SK-N-SH treated with all-trans-retinoic acid at 6 μM for 48 hours (cell line): ENCODE measurements around the gene PPP1R8.
"Not testable (repeated sequence)": the region's sequence is repeated elsewhere in the genome, so short reads cannot be mapped to it uniquely, and the experiment has no call there.

Experiments
- ATAC-seq: fragments of 200-7000 bp; cut with Tn5 transposase; 3 replicates; pipeline ENCODE4 v1.9.1; 2020; ENCODE audit warnings: mild to moderate bottlenecking, moderate library complexity
- ARNTL ChIP-seq: fragments of 450-650 bp; formaldehyde crosslinking; IDR thresholded peaks from 2 replicates; pipeline ENCODE4 v1.5.0; 2020; ENCODE audit warnings: low read depth, mild to moderate bottlenecking, moderate library complexity, borderline replicate concordance
- BACH2 ChIP-seq: fragments of 250-450 bp; sonication (Bioruptor Pico); IDR thresholded peaks from 2 replicates; pipeline ENCODE4 v1.9.0; 2021; ENCODE audit warnings: mild to moderate bottlenecking, borderline replicate concordance
- CSDC2 ChIP-seq: fragments of 250-450 bp; sonication (Bioruptor Pico); IDR thresholded peaks from 2 replicates; pipeline ENCODE4 v1.5.0; 2020; ENCODE audit warnings: mild to moderate bottlenecking, moderate library complexity
- ISL1 ChIP-seq: fragments of 250-450 bp; sonication (Bioruptor Pico); IDR thresholded peaks from 2 replicates; pipeline ENCODE4 v2.1.2; 2022; ENCODE audit warnings: mild to moderate bottlenecking, moderate library complexity
- OSR1 ChIP-seq: fragments of 250-450 bp; sonication (Bioruptor Pico); IDR thresholded peaks from 2 replicates; pipeline ENCODE4 v1.8.0; 2022; ENCODE audit warnings: moderate library complexity, mild to moderate bottlenecking, inconsistent platforms
- PATZ1 ChIP-seq: fragments of 250-450 bp; sonication (Bioruptor Pico); IDR thresholded peaks from 2 replicates; pipeline ENCODE4 v1.8.0; 2020; ENCODE audit warnings: mild to moderate bottlenecking, moderate library complexity, borderline replicate concordance
- PPARA ChIP-seq: fragments of 250-450 bp; sonication (Bioruptor Pico); IDR thresholded peaks from 2 replicates; pipeline ENCODE4 v1.5.0; 2020; ENCODE audit warnings: mild to moderate bottlenecking, borderline replicate concordance
- RARB ChIP-seq: fragments of 250-450 bp; sonication (Bioruptor Pico); IDR thresholded peaks from 2 replicates; pipeline ENCODE4 v1.8.0; 2021; ENCODE audit warnings: mild to moderate bottlenecking, moderate library complexity
- SNAI2 ChIP-seq: fragments of 250-450 bp; sonication (Bioruptor Pico); IDR thresholded peaks from 2 replicates; pipeline ENCODE4 v1.5.0; 2020; ENCODE audit warnings: mild to moderate bottlenecking, moderate library complexity
- TCF4 ChIP-seq: fragments of 250-450 bp; sonication (Bioruptor Pico); IDR thresholded peaks from 2 replicates; pipeline ENCODE4 v1.8.0; 2021; ENCODE audit warnings: mild to moderate bottlenecking, moderate library complexity, borderline replicate concordance
- TOX ChIP-seq: fragments of 250-450 bp; sonication (Bioruptor Pico); IDR thresholded peaks from 2 replicates; pipeline ENCODE4 v1.8.0; 2021; ENCODE audit warnings: mild to moderate bottlenecking, moderate library complexity, borderline replicate concordance
- TSHZ2 ChIP-seq: fragments of 250-450 bp; sonication (Bioruptor Pico); IDR thresholded peaks from 2 replicates; pipeline ENCODE4 v1.5.0; 2020; ENCODE audit warnings: mild to moderate bottlenecking, moderate library complexity
- ZC3H10 ChIP-seq: fragments of 250-450 bp; sonication (Bioruptor Pico); IDR thresholded peaks from 2 replicates; pipeline ENCODE4 v1.5.1; 2021; ENCODE audit warnings: mild to moderate bottlenecking, moderate library complexity
- ZFP3 ChIP-seq: fragments of 250-450 bp; sonication (Bioruptor Pico); IDR thresholded peaks from 2 replicates; pipeline ENCODE4 v1.5.0; 2020; ENCODE audit warnings: mild to moderate bottlenecking, moderate library complexity
- ZNF565 ChIP-seq: fragments of 450-650 bp; formaldehyde crosslinking; conservative IDR thresholded peaks from 2 replicates; pipeline ENCODE4 v1.5.0; 2020; ENCODE audit warnings: low read depth, mild to moderate bottlenecking, moderate library complexity
- ZNF70 ChIP-seq: fragments of 450-650 bp; formaldehyde crosslinking; IDR thresholded peaks from 2 replicates; pipeline ENCODE4 v1.5.0; 2020; ENCODE audit warnings: mild to moderate bottlenecking, moderate library complexity
- ZNF8 ChIP-seq: fragments of 450-650 bp; formaldehyde crosslinking; IDR thresholded peaks from 2 replicates; pipeline ENCODE4 v1.5.0; 2020; ENCODE audit warnings: mild to moderate bottlenecking, moderate library complexity
- TF ChIP-seq, protein P1 (sequence below): fragments of 250-450 bp; sonication (Bioruptor Pico); IDR thresholded peaks from 2 replicates; pipeline ENCODE4 v1.5.1; 2020; ENCODE audit warnings: low read depth, mild to moderate bottlenecking, moderate library complexity
- TF ChIP-seq, protein P2 (sequence below): fragments of 250-450 bp; sonication (Bioruptor Pico); IDR thresholded peaks from 2 replicates; pipeline ENCODE4 v1.8.0; 2021; ENCODE audit warnings: low read depth, mild to moderate bottlenecking, moderate library complexity, borderline replicate concordance

Gene PPP1R8

GRCh38 chr1:27806758-27807157, 23.8 kb upstream of the PPP1R8 start:
- TF ChIP-seq, protein P1, sequence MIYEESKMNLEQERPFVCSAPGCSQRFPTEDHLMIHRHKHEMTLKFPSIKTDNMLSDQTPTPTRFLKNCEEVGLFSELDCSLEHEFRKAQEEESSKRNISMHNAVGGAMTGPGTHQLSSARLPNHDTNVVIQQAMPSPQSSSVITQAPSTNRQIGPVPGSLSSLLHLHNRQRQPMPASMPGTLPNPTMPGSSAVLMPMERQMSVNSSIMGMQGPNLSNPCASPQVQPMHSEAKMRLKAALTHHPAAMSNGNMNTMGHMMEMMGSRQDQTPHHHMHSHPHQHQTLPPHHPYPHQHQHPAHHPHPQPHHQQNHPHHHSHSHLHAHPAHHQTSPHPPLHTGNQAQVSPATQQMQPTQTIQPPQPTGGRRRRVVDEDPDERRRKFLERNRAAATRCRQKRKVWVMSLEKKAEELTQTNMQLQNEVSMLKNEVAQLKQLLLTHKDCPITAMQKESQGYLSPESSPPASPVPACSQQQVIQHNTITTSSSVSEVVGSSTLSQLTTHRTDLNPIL, result no peak
- TF ChIP-seq CSDC2 (CRISPR knock-in tag) (no peak), ZC3H10 (CRISPR knock-in tag) (no peak), ZNF8 (CRISPR knock-in tag) (no peak)
- TF ChIP-seq, all 23 proteins: peak for 0
- ATAC-seq, result no peak

- ATAC-seq, result no peak
- no peak for TF ChIP-seq SNAI2 (CRISPR knock-in tag)
- no peak for TF ChIP-seq TCF4
- no peak for TF ChIP-seq PATZ1 (CRISPR knock-in tag)
- no peak for TF ChIP-seq TSHZ2 (CRISPR knock-in tag)
- TF ChIP-seq OSR1 (CRISPR knock-in tag), result no peak
- no peak for TF ChIP-seq ZC3H10 (CRISPR knock-in tag)
- TF ChIP-seq, all 23 proteins: peak for 0
Measured at GRCh38 chr1:27807385-27807784, 23.2 kb upstream of the PPP1R8 start.

GRCh38 chr1:27808131-27808530, 22.5 kb upstream of the PPP1R8 start:
- not testable (repeated sequence) for ATAC-seq

DNA sequence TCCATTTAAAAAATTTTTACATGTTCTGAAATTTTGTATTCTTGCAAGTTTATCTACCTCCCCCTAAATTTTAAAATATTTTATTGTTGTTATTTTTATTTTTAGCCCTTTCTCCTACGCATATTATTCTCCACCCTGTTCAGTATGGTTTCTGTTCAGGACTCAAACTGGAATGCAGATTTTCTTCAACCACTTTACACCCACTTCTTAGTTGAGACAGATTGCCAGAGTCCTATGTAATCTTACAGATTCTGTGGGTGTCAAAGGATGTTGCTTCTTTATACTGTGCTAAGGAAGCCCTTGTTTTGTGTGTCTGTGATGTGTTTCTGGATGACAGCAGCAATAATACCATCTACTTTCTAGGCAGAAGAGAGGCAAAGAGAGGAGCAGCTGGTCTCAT, 20.7 kb upstream of the PPP1R8 start:
- TF ChIP-seq, protein P2, sequence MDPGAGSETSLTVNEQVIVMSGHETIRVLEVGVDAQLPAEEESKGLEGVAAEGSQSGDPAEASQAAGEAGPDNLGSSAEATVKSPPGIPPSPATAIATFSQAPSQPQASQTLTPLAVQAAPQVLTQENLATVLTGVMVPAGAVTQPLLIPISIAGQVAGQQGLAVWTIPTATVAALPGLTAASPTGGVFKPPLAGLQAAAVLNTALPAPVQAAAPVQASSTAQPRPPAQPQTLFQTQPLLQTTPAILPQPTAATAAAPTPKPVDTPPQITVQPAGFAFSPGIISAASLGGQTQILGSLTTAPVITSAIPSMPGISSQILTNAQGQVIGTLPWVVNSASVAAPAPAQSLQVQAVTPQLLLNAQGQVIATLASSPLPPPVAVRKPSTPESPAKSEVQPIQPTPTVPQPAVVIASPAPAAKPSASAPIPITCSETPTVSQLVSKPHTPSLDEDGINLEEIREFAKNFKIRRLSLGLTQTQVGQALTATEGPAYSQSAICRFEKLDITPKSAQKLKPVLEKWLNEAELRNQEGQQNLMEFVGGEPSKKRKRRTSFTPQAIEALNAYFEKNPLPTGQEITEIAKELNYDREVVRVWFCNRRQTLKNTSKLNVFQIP (CRISPR knock-in tag), result no peak
- TF ChIP-seq, all 23 proteins: peak for 0
- no peak for ATAC-seq

DNA sequence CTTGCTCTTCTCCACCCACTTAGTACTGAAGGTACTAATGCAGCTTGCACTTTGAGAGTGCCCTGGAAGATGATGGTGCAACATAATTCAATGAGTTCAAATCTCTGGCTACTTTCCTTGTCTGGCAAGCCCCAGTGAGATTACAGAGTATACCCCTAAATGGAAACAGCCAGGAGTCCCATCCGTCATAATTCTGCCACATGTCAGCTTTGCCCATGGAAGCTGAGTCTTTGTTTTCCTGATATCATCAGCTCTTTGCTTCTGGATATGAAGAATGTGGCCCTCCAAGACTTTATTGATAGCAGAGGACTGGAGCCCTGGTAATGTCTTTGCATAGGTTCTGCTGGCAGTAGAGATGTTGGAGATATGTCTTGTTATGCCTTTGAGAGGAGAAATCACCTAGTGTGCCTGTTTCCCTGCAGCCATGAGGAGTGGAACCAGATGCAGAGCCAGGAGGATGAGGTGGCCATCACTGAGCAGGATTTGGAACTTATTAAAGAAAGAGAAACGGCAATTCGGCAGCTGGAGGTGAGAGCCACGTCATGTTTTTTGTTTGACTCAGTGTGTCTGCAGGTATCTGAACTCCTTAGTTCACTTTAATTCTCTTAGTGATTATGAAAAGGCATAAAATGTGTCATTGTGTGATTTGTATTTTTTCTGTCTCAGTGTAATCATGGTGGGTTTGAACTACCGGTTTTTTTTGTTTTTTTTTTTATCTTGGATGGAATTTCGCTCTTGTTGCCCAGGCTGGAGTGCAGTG, 18.7 kb upstream of the PPP1R8 start:
- no peak for ATAC-seq
- TF ChIP-seq TSHZ2 (CRISPR knock-in tag), result no peak
- TF ChIP-seq PPARA, result no peak
- TF ChIP-seq ZFP3 (CRISPR knock-in tag), result no peak
- TF ChIP-seq, protein P1, result no peak
- TF ChIP-seq ISL1 (CRISPR knock-in tag), result no peak
- no peak for TF ChIP-seq PATZ1 (CRISPR knock-in tag)
- TF ChIP-seq BACH2 (CRISPR knock-in tag), result no peak
- TF ChIP-seq ZNF70 (CRISPR knock-in tag), result no peak
- no peak for TF ChIP-seq ZC3H10 (CRISPR knock-in tag)
- no peak for TF ChIP-seq CSDC2 (CRISPR knock-in tag)
- TF ChIP-seq SNAI2 (CRISPR knock-in tag), result no peak
- no peak for TF ChIP-seq TOX (CRISPR knock-in tag)
- no peak for TF ChIP-seq ZNF565
- no peak for TF ChIP-seq ARNTL (CRISPR knock-in tag)
- no peak for TF ChIP-seq OSR1 (CRISPR knock-in tag)
- no peak for TF ChIP-seq RARB
